GM19467 (cell line): Measurements from ENCODE around the gene TIRAP.
"Not testable (repeated sequence)": the region's sequence is repeated elsewhere in the genome, so short reads cannot be mapped to it uniquely, and the experiment has no call there.

Experiments used
- ATAC-seq: cut with Tn5 transposase; IDR thresholded peaks from one replicate; pipeline ENCODE4 v1.9.1; 2021; ENCODE audit warnings: mild to moderate bottlenecking, moderate library complexity; ENCODE audit not compliant: unreplicated experiment

Gene TIRAP

DNA sequence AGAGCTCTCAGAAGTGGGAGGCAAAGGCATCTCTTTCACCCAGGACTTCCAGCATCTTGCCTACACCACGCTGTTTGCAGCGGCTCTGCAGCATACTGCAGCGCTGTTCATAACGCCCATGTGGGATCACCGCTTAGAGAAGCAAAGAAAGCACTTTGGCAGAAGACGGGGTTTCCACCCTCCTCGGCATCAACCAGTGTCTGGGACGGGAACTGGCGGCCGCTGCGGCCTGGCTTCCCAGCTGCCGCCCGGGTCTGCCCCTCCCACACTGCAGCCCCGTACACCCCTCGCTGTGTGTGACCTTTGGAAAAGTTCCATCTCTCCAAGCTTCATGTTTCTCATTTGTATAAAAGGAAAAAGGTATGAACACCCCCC lies 545 bp upstream of the TIRAP start:
- no peak for ATAC-seq

DNA sequence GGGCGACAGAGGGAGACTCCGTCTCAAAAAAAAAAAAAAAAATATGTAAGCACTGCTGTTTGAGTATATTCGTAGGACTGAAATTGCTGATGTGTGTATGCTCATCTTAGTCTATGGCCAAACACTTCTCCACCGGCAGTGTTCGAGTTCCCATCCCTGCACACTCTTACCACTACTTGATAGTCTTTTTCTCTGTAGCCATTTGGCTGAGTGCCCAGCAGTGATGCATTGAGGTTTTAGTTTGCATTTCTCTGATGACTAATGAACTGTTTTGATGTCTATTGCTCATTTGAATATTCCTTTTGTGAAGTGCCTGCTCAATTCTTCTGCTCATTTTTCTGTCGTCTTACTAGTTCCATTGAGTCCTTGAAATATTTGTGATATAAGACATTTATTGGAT lies 1.9 kb downstream of the TIRAP start:
- ATAC-seq: peak; percentile 37

DNA sequence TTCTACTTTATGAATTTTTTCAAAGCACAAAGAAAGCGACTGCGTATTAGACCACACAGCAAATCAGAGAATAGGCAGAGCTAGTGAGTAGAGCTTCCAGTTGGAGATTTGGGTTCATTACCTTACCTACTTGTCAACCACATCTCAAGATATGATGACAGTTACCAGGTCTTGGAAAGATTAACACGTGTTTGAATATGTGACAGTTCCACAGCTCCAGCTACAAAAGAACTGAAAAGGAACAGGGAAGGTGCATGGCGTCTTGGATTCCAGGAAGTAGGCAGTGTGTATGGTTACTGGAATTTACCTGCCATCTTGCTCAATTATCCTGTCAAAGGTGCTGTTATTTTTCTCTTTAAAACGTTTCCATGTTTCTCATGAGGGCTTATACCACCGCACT lies 5.3 kb downstream of the TIRAP start:
- no peak for ATAC-seq

DNA sequence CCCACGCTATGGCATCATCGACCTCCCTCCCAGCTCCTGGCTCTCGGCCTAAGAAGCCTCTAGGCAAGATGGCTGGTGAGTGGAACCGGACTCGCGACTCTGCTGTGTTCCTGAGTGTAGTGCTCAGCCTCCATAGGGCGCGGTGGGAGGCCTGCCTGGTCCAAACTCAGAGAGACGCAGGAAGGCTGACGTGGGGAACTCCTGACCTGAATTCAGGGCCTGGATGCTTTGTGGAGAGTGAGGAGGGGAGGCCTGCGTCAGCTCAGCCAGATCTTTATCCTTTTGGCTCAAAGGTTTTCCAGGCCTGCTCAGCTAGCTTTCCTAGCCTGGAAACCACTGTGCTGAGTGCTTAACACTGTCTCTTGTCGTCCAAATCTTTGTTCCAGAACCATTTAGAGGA lies 8.0 kb downstream of the TIRAP start:
- no peak for ATAC-seq

DNA sequence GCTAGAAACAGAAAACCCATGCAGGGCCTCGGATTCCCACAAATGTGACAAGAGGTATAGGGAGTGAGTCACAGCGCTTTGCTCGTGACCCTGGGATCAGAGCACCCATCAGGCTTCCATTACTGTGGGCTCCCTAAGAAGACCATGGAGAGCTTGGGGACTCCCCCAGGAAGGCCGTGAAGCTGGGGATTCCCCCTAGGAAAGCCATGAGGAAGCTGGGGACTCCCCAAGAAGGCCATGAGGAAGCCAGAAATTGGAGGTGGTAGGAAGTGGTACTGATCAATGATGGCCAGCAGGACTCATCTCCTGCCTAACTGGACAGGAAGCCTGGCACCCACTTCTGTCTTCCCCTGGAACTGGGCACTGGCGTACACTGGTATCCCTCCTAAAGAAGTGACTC lies 10.8 kb downstream of the TIRAP start:
- ATAC-seq: no peak

DNA sequence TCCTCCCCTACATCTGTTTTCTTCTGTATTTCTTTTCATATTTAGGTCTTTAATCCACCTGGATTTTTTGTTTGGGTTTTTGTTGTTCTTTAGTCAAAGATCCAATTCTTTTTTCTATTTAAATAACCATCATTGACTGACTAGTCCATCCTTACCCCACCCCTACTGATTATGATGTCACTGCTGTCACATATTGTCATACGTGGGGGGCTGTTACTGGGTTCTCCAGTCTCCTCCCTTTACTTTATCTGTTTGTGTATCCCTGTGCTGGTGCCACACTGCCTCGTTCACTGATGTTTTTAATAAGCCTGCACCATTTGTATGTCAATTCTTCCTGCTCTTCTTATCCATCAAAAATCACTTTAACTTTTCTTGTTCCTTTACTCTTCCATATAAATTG lies 14.1 kb downstream of the TIRAP start:
- ATAC-seq: no peak

DNA sequence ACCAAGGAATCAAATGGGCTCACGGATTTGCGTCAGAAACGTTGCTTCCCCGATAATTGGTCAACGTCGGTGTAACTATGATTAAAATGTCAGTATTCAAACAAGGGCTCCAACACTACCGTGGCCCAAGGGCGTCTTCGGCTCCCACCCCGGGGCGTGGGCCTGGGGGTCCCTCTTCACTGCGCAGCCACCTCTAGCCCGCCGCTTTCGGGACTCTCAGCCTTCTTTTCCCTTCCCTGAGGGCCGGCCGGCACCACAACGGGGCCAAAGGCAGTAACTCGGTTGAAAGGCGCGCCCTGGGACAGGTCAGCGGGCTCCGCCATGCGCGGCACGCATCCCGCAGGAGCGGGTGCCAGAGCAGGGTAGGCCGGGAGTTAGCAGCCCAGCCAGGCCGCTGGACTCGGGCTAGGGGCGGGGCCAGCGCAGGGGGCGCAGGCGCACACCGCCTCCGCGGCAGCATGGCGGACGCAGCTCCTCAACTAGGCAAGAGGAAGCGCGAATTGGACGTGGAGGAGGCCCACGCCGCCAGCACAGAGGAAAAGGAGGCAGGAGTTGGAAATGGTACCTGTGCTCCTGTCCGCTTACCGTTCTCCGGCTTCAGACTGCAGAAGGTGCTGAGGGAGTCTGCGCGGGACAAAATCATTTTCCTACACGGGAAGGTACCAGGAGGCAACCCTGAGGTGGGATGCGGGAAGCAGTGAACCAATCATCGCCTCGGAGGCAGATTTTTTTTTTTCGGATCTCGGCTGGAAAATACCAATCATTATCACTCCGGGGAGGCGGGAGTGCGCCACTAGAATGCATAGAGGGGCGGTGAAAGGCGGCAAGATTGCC lies 20.9 kb downstream of the TIRAP start, which contains the start of gene DCPS:
Gene DCPS (plus strand): TSS at position 438 of the 834 bp plus-strand sequence. CDS start 21 bp downstream, at position 459.
- ATAC-seq: peak; percentile 91

DNA sequence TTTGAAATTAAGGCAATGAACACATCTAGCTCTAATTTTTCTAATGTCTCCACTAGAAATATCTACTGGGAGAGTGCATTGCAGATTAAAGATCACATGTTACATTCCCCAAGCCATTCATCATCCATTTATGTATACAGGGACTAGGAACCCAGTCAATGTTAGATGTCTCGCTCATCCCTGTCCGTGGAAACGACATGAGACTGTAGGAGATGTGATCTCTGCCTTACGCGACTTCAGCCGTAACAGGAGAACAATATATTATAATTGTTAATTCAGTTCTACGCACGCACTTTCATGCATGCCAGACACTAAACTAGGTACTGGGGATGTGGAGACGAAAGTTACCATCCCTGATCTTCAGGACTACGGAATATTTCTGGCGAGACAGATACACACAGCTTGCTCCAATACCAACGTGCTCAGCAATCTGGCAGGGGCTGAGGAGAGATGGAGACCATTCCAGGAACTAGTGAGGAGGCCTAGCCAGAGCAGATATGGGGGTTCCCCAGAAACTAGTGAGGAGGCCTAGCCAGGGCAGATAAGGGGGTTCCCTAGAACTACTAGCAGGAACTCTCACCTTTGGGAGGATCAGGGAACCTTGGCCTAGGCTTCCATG lies 21.7 kb downstream of the TIRAP start:
- no peak for ATAC-seq

DNA sequence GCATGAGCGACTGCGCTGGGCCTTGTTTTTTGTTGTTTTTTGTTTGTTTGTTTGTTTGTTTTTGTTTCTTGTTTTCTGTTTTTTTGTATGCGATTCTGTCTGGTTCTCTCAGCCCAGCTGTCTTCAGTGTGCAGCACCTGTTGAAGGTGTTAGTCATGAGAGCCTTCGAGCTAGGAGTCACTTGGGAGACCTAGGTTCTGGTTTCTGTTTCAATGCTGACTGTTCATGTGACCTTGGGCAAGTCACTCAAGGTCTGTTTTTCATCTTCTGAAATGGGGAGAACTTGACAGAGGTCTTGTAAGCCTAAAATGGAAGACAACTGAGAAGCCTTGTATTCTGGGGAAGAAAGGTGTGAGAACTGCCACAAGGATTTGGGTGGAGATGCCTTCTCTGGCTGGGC lies 22.8 kb downstream of the TIRAP start:
- ATAC-seq: peak; percentile 47

DNA sequence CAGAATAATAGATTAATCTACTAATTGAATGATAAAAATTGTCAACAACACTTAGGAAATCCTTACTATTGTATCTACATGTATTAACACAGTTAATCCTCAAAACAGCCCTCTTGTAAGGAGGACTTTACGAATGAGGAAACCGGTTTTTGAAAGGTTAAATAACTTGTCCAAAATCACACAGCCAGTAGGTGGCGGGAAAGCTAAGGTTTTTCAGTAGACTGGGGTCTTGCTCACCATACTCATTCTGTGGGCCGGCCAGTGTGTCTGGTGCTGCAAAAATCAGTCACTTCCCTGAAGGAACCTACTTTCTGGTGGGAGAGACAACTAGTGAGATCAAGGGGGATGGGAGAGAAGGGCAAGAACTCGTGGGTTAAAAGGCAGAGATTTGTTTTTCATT lies 24.8 kb downstream of the TIRAP start:
- ATAC-seq: no peak

DNA sequence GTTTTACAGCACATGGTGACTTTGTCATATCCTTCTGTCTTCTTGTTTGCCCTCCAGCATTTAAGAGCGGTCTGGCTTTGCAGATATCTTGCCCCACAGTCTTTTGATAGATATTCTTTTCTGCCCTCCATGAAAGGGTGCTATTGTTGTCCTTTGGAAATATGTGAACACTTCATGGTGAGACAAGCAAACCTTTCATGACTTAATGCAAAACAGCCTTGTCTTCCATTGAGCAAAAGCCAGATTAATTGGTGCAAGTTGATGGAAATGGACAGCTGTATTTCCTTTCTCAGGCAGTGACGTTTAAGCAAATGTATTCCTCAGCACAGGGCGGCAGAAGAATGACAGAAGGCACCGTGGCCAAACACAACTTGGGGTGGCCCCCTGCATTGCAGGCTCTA lies 25.4 kb downstream of the TIRAP start:
- ATAC-seq: no peak

DNA sequence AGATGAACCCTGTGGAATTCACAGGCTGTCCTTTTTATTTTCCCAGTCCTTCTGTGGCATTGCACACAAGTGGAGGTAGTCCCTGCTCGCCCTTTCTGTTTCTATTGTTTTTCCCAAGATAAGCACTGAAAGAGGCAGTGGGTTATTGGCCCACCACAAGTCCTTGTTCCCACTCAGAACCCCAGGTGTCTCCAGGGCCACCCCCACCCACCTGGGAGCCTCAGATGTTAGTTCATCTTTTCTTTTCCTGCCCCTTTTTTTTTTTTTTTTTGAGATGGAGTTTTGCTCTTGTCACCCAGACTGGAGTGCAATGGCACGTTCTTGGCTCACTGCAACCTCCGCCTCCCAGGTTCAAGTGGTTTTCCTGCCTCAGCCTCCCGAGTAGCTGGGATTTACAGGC lies 25.9 kb downstream of the TIRAP start:
- not testable (repeated sequence) for ATAC-seq

DNA sequence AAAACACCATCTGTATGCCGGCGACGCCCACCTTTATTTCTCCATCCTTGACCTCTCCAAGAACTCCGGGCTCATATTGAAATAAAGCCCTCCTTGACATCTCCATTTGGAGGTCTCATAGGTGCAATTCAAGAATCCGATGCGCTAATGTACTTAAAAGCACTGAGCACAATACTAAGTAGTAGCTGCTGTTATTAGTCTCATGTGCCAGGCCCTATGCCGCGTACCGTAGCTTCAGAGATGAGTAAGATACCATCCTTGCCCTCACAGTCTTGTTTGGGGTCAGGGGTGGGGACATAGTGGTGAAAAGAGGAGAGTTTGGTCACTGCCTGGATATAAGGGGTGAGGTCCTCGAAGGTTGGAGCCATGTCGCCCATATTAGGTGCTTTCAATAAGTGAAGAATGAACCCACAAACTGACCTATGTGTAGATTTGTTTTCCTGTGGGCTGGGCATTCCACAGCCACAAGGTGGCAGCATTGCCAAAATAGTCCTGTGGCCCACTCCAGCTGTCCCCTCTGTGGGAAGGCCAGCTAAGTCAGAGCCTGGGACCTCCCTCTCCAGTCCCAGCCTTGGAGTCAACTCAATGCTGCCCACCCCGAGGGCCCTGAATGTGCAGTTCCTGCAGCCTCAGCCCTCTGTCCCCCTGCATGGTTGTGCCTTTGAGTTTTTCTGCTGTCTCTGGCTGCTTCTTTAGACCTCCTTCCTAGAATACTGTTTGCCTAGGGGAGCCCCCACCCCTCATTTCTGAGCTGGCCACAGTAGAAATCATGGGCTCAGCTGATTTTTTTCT lies 27.5 kb downstream of the TIRAP start:
- ATAC-seq: no peak

DNA sequence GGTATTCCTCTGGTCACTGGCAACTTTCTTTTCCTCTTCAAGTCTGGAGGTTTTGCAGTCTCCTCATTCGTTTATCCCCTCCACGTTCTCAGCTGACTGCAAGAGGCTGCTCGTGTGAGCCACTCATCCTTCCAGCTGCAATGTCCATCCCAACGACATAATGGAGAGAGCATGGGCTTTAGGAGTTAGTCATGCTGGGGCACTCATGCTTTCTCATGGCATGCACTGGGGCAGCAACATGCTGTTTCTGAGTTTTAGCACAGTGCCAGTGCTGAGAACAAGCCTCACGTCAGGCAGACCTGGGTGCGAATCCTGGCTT lies 28.1 kb downstream of the TIRAP start:
- ATAC-seq: no peak

DNA sequence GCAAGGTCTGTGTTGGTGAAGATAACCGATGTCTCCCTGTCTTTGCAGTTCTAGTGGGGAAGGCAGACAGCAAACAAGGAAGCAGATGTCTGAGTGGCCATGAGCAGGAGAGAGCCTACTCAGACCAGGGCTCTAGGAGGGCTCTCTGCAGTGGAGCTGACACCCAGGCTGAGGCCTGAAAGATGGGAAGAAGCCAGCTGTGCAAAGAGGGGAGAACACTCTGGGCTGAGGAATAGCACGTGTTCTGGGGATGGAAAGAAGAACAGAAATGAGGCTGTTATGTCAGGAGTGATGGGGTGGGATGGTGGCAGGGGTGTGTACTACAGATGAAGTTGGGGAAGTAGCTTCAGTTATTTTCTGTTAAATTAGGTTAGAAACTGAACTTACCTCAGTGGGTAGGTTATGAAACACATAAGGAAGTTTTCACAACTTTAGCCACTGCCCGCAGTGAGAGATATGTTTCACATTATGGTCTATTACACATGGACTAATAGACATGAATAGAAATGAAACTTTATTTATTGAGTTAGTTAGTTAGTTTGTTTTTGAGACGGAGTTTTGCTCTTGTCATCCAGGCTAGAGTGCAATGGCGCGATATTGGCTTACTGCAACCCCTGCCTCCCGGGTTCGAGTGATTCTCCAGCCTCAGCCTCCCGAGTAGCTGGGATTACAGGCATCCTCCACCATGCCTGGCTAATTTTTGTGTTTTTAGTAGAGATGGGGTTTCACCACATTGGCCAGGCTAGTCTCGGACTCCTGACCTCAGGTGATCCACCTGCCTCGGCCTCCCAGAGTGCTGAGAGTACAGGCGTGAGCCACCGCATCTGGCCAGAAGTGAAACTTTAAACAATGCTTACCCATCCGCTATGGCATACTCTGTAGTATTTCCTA lies 28.8 kb downstream of the TIRAP start:
- peak; percentile 70 for ATAC-seq

DNA sequence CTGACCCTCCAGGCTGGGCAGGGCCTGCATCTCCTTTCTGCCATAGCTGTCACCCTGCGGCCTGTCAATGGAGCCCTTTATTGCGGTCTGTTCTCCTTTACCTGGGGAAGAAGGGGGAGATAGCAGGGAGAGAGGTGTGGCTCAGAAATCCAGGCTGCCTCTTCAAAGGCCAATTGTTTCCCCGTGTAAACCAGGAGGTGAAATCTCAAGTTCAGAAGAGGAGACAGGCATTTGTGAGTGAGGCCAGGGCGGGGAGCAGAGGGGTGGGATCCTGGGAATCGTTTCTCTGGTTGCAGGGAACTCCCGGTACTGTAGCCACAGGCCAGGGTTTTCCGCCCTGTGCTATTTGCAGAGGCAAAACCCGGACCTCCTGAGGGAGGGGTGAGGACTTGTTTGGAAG lies 30.1 kb downstream of the TIRAP start:
- ATAC-seq: no peak

DNA sequence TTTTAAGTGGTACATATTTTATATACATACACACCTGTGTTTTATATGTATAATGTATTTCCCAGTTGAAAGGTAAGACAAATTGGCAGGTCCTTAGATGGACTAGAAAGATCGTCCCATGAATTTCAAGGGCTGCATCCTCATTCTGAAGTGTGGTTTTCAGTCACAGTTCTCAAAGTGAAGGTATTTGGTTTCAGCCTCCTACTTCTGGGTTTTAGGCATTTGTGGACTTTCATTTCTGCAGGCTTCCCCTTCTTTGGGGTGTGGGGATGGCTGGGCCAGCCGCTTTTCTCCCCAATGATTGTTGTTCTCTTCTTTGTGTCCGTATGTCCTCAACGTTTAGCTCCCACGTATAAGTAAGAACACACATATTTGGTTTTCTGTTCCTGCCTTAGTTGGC lies 30.9 kb downstream of the TIRAP start:
- ATAC-seq: no peak

DNA sequence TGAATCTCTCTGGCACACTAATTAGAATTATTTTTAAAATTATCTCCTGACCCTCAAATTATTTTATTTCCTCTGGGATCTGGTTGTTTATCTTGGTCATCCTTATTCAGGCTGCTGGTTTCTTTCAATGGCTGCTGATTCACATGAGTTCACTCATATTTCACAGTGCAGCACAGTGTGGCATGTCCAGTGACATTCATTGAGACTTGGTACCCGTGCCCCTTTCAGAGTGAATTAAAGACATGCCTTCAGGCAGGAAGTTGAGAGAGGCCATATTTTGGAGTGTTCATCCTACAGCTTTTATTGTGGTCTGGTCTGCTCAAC lies 34.5 kb downstream of the TIRAP start:
- ATAC-seq: no peak

DNA sequence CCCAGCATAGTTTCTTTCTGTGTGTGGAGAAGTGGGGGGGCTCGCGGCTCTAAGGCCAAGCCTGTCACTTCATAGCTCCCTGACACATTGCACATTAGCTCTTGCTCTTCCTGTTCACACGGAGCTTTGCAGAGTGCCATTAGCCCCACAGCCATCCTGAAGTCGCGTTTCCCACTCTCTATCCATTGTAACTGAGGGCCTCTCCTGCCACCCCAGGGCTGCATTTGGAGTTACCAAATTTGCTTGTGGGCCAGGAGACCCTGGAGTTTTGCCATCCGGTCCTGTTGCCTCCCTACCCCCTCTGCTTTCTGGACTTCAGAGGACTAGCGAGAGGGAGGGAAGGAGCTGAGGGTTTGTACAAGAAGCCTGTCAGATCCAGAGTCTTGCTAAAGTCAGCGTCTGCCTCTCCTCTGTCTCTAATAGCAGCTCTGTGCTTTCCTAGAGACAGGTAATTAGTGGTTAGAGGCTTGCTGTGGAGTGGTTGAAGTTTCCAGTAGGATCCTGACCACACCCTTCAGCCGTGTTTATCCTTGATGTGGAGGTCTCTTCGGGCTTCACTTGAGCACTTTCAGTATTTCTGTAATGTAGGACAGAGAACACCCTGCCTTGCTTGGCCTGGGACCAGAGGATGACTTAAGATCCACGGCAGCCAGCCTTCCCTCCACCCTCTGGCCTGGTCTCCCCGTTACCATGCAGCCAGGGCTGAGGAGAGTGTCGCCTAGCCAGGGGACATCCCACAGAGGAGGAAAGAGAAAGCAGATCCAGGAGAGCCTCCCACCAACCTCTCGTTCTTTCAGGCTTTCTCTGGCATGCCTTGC lies 35.1 kb downstream of the TIRAP start:
- peak; percentile 38 for ATAC-seq
